ENCODE measurements around the gene SLC10A3. TPM values are rescaled to one million over a fixed set of nuclear protein-coding genes. Genes with fewer than 3 reads are reported as not detected.
A peak's percentile ranks its signal among the peaks of the same experiment; 100 is the strongest.

SLC10A3 gene
- total RNA-seq, 4 donors from 2014 or later, result 9.1 to 62.8 (median 32.7) TPM

- H3K27ac ChIP-seq, result peak within 1 kb of the TSS; percentile 61 to 83
- peak within 1 kb of the TSS; percentile 37 to 48 for H3K4me3 ChIP-seq
- no peaks in the 10 kb centered on the region for H3K36me3 ChIP-seq
- no peaks in the 10 kb centered on the region for H3K27me3 ChIP-seq
- intact Hi-C loops (cut with DNase I; ENCODE audit: low total_unique reads), result no loop called here
- DNase-seq, result peak; percentile 74 to 76
- TF ChIP-seq POLR2A (IDR thresholded peaks at IDR 0.05), result no peak
- peak in 2 of 4 experiments; percentile 4 to 10 for TF ChIP-seq CTCF (IDR thresholded peaks at IDR 0.05)
- no peaks in the 10 kb centered on the region for H3K9me3 ChIP-seq
- no peaks in the 10 kb centered on the region for H3K4me1 ChIP-seq
Observed at GRCh38 chrX:154486396-154487207, 3.8 kb downstream of the SLC10A3 start, which contains the start of gene UBL4A. Gene UBL4A (minus strand): TSS chrX:154486615. CDS start chrX:154486584, 31 bp downstream.

- Histone ChIP-seq H3K27ac (peak overlapping the region; percentile 61 to 83), H3K27me3 (no peaks in the 10 kb centered on the region), H3K9me3 (no peaks in the 10 kb centered on the region), H3K4me1 (no peaks in the 10 kb centered on the region), H3K4me3 (peak overlapping the region; percentile 21 to 48), H3K36me3 (no peaks in the 10 kb centered on the region)
- TF ChIP-seq POLR2A (IDR thresholded peaks at IDR 0.05) (no peak), CTCF (IDR thresholded peaks at IDR 0.05) (no peak)
- peak in 1 of 2 donors; percentile 49 for DNase-seq
- intact Hi-C loops (cut with DNase I; ENCODE audit: low total_unique reads), result no loop called here
Observed at GRCh38 chrX:154486052-154486395, 4.4 kb downstream of the SLC10A3 start.

- Histone ChIP-seq H3K27ac (peak overlapping the region; percentile 61 to 83), H3K9me3 (no peaks in the 10 kb centered on the region), H3K4me3 (peak overlapping the region; percentile 21 to 48), H3K4me1 (no peaks in the 10 kb centered on the region), H3K27me3 (no peaks in the 10 kb centered on the region), H3K36me3 (no peaks in the 10 kb centered on the region)
- DNase-seq, result peak in 1 of 2 donors; percentile 16
- intact Hi-C loops (cut with DNase I; ENCODE audit: low total_unique reads), result no loop called here
- TF ChIP-seq CTCF (IDR thresholded peaks at IDR 0.05), result no peak
- no peak for TF ChIP-seq POLR2A (IDR thresholded peaks at IDR 0.05)
Observed at GRCh38 chrX:154485150-154486051, 5.0 kb downstream of the SLC10A3 start.

GRCh38 chrX:154484255-154485149, 5.9 kb downstream of the SLC10A3 start:
- H3K27ac ChIP-seq, result no peak overlapping the region
- TF ChIP-seq CTCF (IDR thresholded peaks at IDR 0.05) (no peak), POLR2A (IDR thresholded peaks at IDR 0.05) (no peak)
- intact Hi-C loops (cut with DNase I; ENCODE audit: low total_unique reads), result no loop called here
- DNase-seq, result no peak
- no peak overlapping the region for H3K4me3 ChIP-seq
- no peaks in the 10 kb centered on the region for H3K4me1 ChIP-seq
- H3K27me3 ChIP-seq, result no peaks in the 10 kb centered on the region
- no peaks in the 10 kb centered on the region for H3K9me3 ChIP-seq
- H3K36me3 ChIP-seq, result no peaks in the 10 kb centered on the region
